Measurements from ENCODE around the gene TRIM58. TPM values are rescaled to one million over a fixed set of nuclear protein-coding genes. Genes with fewer than 3 reads are reported as not detected.
A peak's percentile ranks its signal among the peaks of the same experiment; 100 is the strongest.

Gene TRIM58
- total and polyA plus RNA-seq, 9 of the 15 experiments (the other 6 are each of a cell fraction or from before 2014, with no cell fraction given) = 3.8 to 19.1 (median 7.2) TPM

DNA sequence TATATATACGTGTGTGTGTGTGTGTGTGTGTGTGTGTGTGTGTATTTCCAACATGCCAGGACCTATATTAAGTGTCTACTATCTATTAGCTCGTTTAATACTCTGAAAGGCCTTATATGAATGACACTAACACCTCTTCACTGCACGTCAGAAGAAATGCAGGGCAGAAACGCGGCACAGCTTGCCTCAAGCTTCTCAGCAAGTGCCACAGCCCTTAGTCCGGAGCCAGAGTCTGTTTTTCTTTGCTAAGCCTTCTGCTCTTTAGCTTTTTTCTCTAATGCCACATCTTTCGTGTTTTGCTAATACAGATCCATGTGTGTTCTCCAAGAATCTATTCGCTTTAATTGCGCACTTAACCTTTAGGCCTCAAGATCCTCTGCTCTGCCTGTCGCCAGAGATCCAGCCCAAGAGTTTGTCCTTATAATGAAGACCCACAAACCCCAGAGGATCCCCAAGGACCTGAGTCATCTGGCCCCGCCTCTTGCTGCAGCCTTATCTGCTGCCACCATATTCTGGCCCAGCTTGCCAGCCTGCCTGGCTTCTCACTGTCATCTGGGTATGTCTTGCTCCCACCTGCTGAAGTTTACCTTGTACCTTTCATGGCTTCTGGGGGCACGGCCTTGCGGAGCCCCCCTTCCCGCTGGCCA is 2.0 kb upstream of the TRIM58 start (continued):
- no peak for TF ChIP-seq ATF6 (CRISPR knock-in tag; IDR thresholded peaks at IDR 0.05)
- TF ChIP-seq SRSF1 (IDR thresholded peaks at IDR 0.05; ENCODE audit: low read depth, low read length) = no peak
- no peak for TF ChIP-seq MCM7 (IDR thresholded peaks at IDR 0.05)
- TF ChIP-seq TFAP4 (CRISPR knock-in tag; IDR thresholded peaks at IDR 0.05; ENCODE audit: borderline replicate concordance) = peak; percentile 74; the same call in 1 of the 2 replicates
- TF ChIP-seq MYNN (IDR thresholded peaks at IDR 0.05) = peak; percentile 93
- TF ChIP-seq MYNN (CRISPR knock-in tag; IDR thresholded peaks at IDR 0.05) = no peak
- peak; percentile 78 for TF ChIP-seq PML (IDR thresholded peaks at IDR 0.05; ENCODE audit: low read length)
- TF ChIP-seq EP400 (IDR thresholded peaks at IDR 0.05) = 0 out of 2 replicates have a peak, but pooled peaks have one; percentile 37
- peak; percentile 90 for TF ChIP-seq JUND (IDR thresholded peaks at IDR 0.05; ENCODE audit: borderline replicate concordance, low read depth, low read length)
- TF ChIP-seq JUND (tag; IDR thresholded peaks at IDR 0.05; ENCODE audit: borderline replicate concordance, low read depth, low read length) = peak; percentile 83; the same call in 2 of the 3 replicates
- peak; percentile 54; the same call in 1 of the 2 replicates for TF ChIP-seq FOXM1 (IDR thresholded peaks at IDR 0.05; ENCODE audit: low read depth)
- TF ChIP-seq FOXM1 (CRISPR knock-in tag; IDR thresholded peaks at IDR 0.05; ENCODE audit: low read depth) = no peak
- TF ChIP-seq TCF3 (CRISPR knock-in tag; IDR thresholded peaks at IDR 0.05) = peak; percentile 93
- TF ChIP-seq RBM22 (IDR thresholded peaks at IDR 0.05; ENCODE audit: low read depth, low read length, poor library complexity, severe bottlenecking) = no peak
- peak in 1 of 2 experiments; percentile 55; a peak in 2 of 4 replicates for TF ChIP-seq KDM1A (IDR thresholded peaks at IDR 0.05)
- TF ChIP-seq ZNF24 (IDR thresholded peaks at IDR 0.05) = 0 out of 2 replicates have a peak, but pooled peaks have one; percentile 20
- no peak for TF ChIP-seq ZNF41 (CRISPR knock-in tag; conservative IDR thresholded peaks at IDR 0.05)
- TF ChIP-seq ZKSCAN8 (CRISPR knock-in tag; IDR thresholded peaks at IDR 0.05) = peak; percentile 22; the same call in 1 of the 2 replicates
- TF ChIP-seq HCFC1 (IDR thresholded peaks at IDR 0.05; ENCODE audit: low read depth, low read length) = no peak
- no peak for TF ChIP-seq KDM5B (IDR thresholded peaks at IDR 0.05; ENCODE audit: insufficient replicate concordance, low read depth, low read length)
- TF ChIP-seq DMBX1 (CRISPR knock-in tag; IDR thresholded peaks at IDR 0.05; ENCODE audit: borderline replicate concordance) = peak; percentile 51
- peak; percentile 80; the same call in 1 of the 2 replicates for TF ChIP-seq SMARCC2 (IDR thresholded peaks at IDR 0.05; ENCODE audit: low read depth)
- TF ChIP-seq HDAC1 (IDR thresholded peaks at IDR 0.05) = 0 out of 4 replicates have a peak, but pooled peaks of 1 of the 2 experiments have one; percentile 11
- peak; percentile 51 for TF ChIP-seq SMAD4 (CRISPR knock-in tag; conservative IDR thresholded peaks at IDR 0.05)
- no peak for TF ChIP-seq ELF4 (CRISPR knock-in tag; IDR thresholded peaks at IDR 0.05)
- peak; percentile 20 to 47; a peak in 2 of 4 replicates for TF ChIP-seq TBL1XR1 (IDR thresholded peaks at IDR 0.05; ENCODE audit: low read length in 2 of 2)
- peak; percentile 86 for TF ChIP-seq MAFF (IDR thresholded peaks at IDR 0.05; ENCODE audit: low read length)
- TF ChIP-seq HMG20B (CRISPR knock-in tag; IDR thresholded peaks at IDR 0.05) = no peak
- TF ChIP-seq CXXC5 (CRISPR knock-in tag; IDR thresholded peaks at IDR 0.05) = peak; percentile 33
